Measurements from ENCODE around the gene POLE. TPM values are rescaled to one million over a fixed set of nuclear protein-coding genes. Genes with fewer than 3 reads are reported as not detected.
A peak's percentile ranks its signal among the peaks of the same experiment; 100 is the strongest.

The POLE gene
- total and polyA plus RNA-seq, 5 experiments from 2014 or later = 2.8 to 56.1 (median 3.3) TPM

- Mint-ChIP-seq H3K9me3 (peaks cover 0 to 2% (median 0%) of the 10 kb centered on the region in 9 donors), H3K27me3 (peaks cover 0 to 2% (median 0%) of the 10 kb centered on the region in 5 donors), H3K27ac (no peak overlapping the region), H3K4me1 (peaks cover 0 to 2% (median under 1%) of the 10 kb centered on the region in 4 donors), H3K4me3 (no peak overlapping the region), H3K36me3 (peaks cover 0 to 24% (median 10%) of the 10 kb centered on the region in 3 donors)
- POLR2A ChIA-PET = no interaction called here
- ATAC-seq (no peak), DNase-seq (peak in 1 of 10 donors; percentile 55)
Observed at GRCh38 chr12:132625731-132626430, 61.3 kb downstream of the POLE start.

- Mint-ChIP-seq H3K27ac (no peak overlapping the region), H3K4me1 (peaks cover 0 to 2% (median under 1%) of the 10 kb centered on the region in 4 donors), H3K36me3 (peaks cover 0 to 17% (median 5%) of the 10 kb centered on the region in 3 donors), H3K9me3 (peaks cover 0 to 2% (median 0%) of the 10 kb centered on the region in 9 donors), H3K27me3 (peaks cover 0 to 5% (median 0%) of the 10 kb centered on the region in 5 donors), H3K4me3 (no peak overlapping the region)
- POLR2A ChIA-PET = no interaction called here
- no peak for DNase-seq
- no peak for ATAC-seq
Observed at GRCh38 chr12:132624910-132625630, 62.1 kb downstream of the POLE start.

- Mint-ChIP-seq H3K4me3 (no peak overlapping the region), H3K9me3 (peaks cover 0 to 2% (median 0%) of the 10 kb centered on the region in 9 donors), H3K27me3 (peaks cover 0 to 6% (median 0%) of the 10 kb centered on the region in 5 donors), H3K36me3 (peaks cover 0 to 9% (median 0%) of the 10 kb centered on the region in 3 donors), H3K4me1 (peaks cover 0 to 2% (median under 1%) of the 10 kb centered on the region in 4 donors), H3K27ac (no peak overlapping the region)
- ATAC-seq (no peak), DNase-seq (no peak)
- POLR2A ChIA-PET = no interaction called here
Observed at GRCh38 chr12:132624186-132624855, 62.8 kb downstream of the POLE start.

GRCh38 chr12:132623072-132623869 is 63.9 kb downstream of the POLE start:
- POLR2A ChIA-PET = no interaction called here
- Mint-ChIP-seq H3K9me3 (peaks cover 0 to 2% (median 0%) of the 10 kb centered on the region in 9 donors), H3K36me3 (peaks cover 0 to 7% (median 0%) of the 10 kb centered on the region in 3 donors), H3K27ac (peak overlapping the region in 1 of 10 donors; percentile 56), H3K27me3 (peaks cover 0 to 6% (median 0%) of the 10 kb centered on the region in 5 donors), H3K4me3 (no peak overlapping the region), H3K4me1 (peaks cover 0 to 2% (median 1%) of the 10 kb centered on the region in 4 donors)
- no peak for DNase-seq
- ATAC-seq = no peak

- peaks cover 3 to 8% (median 6%) of the 10 kb centered on the region in 4 donors for H3K4me1 Mint-ChIP-seq
- no peak overlapping the region for H3K4me3 Mint-ChIP-seq
- ATAC-seq = no peak
- POLR2A ChIA-PET = no interaction called here
- peak in 1 of 10 donors; percentile 52 for DNase-seq
- H3K27ac Mint-ChIP-seq = peak overlapping the region in 2 of 10 donors; percentile 33 to 56
- H3K36me3 Mint-ChIP-seq = peaks cover 0 to 14% (median 3%) of the 10 kb centered on the region in 3 donors
- peaks cover 5 to 13% (median 7%) of the 10 kb centered on the region in 5 donors for H3K27me3 Mint-ChIP-seq
- peaks cover 0 to 6% (median 2%) of the 10 kb centered on the region in 9 donors for H3K9me3 Mint-ChIP-seq
Observed at GRCh38 chr12:132622437-132623071, 64.6 kb downstream of the POLE start.

GRCh38 chr12:132621657-132622435 is 65.3 kb downstream of the POLE start:
- POLR2A ChIA-PET = interaction anchor here (0.6 kb wide), 1 partner anchor 11 kb away, joined by 3 read pairs; no protein-coding TSS in a partner anchor
- Mint-ChIP-seq H3K4me3 (no peak overlapping the region), H3K9me3 (peaks cover 0 to 11% (median 2%) of the 10 kb centered on the region in 9 donors), H3K27me3 (peaks cover 8 to 20% (median 11%) of the 10 kb centered on the region in 5 donors), H3K4me1 (peaks cover 3 to 9% (median 7%) of the 10 kb centered on the region in 4 donors), H3K27ac (no peak overlapping the region), H3K36me3 (peaks cover 1 to 14% (median 5%) of the 10 kb centered on the region in 3 donors)
- ATAC-seq = no peak
- DNase-seq = peak in 1 of 10 donors; percentile 57

GRCh38 chr12:132620899-132621656 is 66.1 kb downstream of the POLE start:
- H3K9me3 Mint-ChIP-seq = peaks cover 0 to 14% (median 2%) of the 10 kb centered on the region in 9 donors
- no peak overlapping the region for H3K4me3 Mint-ChIP-seq
- POLR2A ChIA-PET = interaction anchor here (0.6 kb wide), 1 partner anchor 12 kb away, joined by 3 read pairs; no protein-coding TSS in a partner anchor
- peaks cover 8 to 25% (median 14%) of the 10 kb centered on the region in 5 donors for H3K27me3 Mint-ChIP-seq
- no peak overlapping the region for H3K27ac Mint-ChIP-seq
- peaks cover 1 to 14% (median 5%) of the 10 kb centered on the region in 3 donors for H3K36me3 Mint-ChIP-seq
- ATAC-seq (no peak), DNase-seq (no peak)
- H3K4me1 Mint-ChIP-seq = peaks cover 3 to 9% (median 7%) of the 10 kb centered on the region in 4 donors

- no peak overlapping the region for H3K27ac Mint-ChIP-seq
- ATAC-seq = no peak
- no peak for DNase-seq
- H3K4me1 Mint-ChIP-seq = peaks cover 6 to 14% (median 7%) of the 10 kb centered on the region in 4 donors
- POLR2A ChIA-PET = no interaction called here
- no peak overlapping the region for H3K4me3 Mint-ChIP-seq
- peaks cover 1 to 11% (median 5%) of the 10 kb centered on the region in 3 donors for H3K36me3 Mint-ChIP-seq
- H3K27me3 Mint-ChIP-seq = peaks cover 8 to 31% (median 20%) of the 10 kb centered on the region in 5 donors
- H3K9me3 Mint-ChIP-seq = peaks cover 0 to 14% (median 2%) of the 10 kb centered on the region in 9 donors
Observed at GRCh38 chr12:132620113-132620898, 66.8 kb downstream of the POLE start.

GRCh38 chr12:132619386-132620112 is 67.6 kb downstream of the POLE start:
- POLR2A ChIA-PET = no interaction called here
- Mint-ChIP-seq H3K36me3 (peaks cover 1 to 8% (median 5%) of the 10 kb centered on the region in 3 donors), H3K4me3 (no peak overlapping the region), H3K9me3 (peaks cover 0 to 18% (median 2%) of the 10 kb centered on the region in 9 donors), H3K27me3 (peaks cover 13 to 37% (median 26%) of the 10 kb centered on the region in 5 donors), H3K4me1 (peaks cover 10 to 21% (median 11%) of the 10 kb centered on the region in 4 donors), H3K27ac (no peak overlapping the region)
- DNase-seq (no peak), ATAC-seq (no peak)

Data from naive thymus-derived CD8-positive, alpha-beta T cell (primary cell).